Transverse colon (tissue), 4 donors: ENCODE data around the gene GLCE.

Experiments used
- CTCF ChIP-seq, 5 experiments: fragments of 200-600 bp in 3 of 5; fragments of 450-650 bp in 2 of 5; sonication (generic) in 3 of 5; IDR thresholded peaks; 1 replicate in 2 of 5; 2 replicates in 3 of 5; pipeline ENCODE4 v1.5.1; 2016 to 2017; ENCODE audit warnings: antibody characterized with exemption in 5 of 5, inconsistent platforms in 3 of 5, mild to moderate bottlenecking in 2 of 5, moderate library complexity in 1 of 5
- EP300 ChIP-seq: sonication (generic); formaldehyde crosslinking; IDR thresholded peaks from one replicate; pipeline ENCODE4 v1.6.1; 2017; ENCODE audit warnings: antibody characterized with exemption, low read depth
- POLR2A ChIP-seq: fragments of 450-650 bp; IDR thresholded peaks from one replicate; pipeline ENCODE4 v1.6.1; 2016; ENCODE audit warnings: antibody characterized with exemption, mild to moderate bottlenecking, moderate library complexity
- POLR2AphosphoS5 ChIP-seq, 3 donors: sonication (generic); formaldehyde crosslinking; IDR thresholded peaks; one replicate each; pipeline ENCODE4 v1.6.1; 2016; ENCODE audit warnings: antibody characterized with exemption in 3 of 3

DNA sequence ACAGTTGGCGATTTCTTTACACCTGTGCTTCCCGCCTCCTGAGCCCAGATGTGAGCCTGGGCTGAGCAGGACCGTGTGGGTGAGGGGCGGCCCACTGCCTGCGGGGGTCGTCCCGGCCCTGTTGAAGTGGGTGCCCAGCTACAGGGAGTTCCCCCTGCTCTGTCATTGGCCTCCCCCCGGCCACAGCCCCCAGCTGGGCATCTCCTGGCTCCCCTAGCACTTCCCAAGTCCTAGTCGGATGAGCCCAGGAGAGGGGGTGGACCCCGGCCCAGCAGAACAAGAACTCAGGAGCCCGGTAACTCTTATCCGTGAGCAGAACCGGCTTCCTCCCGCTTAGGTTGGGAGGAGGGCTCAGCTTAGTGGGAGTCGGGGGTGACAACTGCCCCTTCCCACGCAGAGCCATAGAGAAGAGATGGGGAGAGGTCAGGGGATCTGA, 139.0 kb downstream of the GLCE start:
- TF ChIP-seq POLR2A (no peak), CTCF (IDR thresholded peaks at IDR 0.05) (no peak), POLR2AphosphoS5 (IDR thresholded peaks at IDR 0.05) (no peak), EP300 (no peak)
